ENCODE measurements around the gene NOP16. TPM values are rescaled to one million over a fixed set of nuclear protein-coding genes. Genes with fewer than 3 reads are reported as not detected.

NOP16 gene
- 10 to 100 TPM in 2 of 3 donors, 1 to 10 TPM in 1; 8.5 to 13.8 (median 12.4) TPM for total RNA-seq

DNA sequence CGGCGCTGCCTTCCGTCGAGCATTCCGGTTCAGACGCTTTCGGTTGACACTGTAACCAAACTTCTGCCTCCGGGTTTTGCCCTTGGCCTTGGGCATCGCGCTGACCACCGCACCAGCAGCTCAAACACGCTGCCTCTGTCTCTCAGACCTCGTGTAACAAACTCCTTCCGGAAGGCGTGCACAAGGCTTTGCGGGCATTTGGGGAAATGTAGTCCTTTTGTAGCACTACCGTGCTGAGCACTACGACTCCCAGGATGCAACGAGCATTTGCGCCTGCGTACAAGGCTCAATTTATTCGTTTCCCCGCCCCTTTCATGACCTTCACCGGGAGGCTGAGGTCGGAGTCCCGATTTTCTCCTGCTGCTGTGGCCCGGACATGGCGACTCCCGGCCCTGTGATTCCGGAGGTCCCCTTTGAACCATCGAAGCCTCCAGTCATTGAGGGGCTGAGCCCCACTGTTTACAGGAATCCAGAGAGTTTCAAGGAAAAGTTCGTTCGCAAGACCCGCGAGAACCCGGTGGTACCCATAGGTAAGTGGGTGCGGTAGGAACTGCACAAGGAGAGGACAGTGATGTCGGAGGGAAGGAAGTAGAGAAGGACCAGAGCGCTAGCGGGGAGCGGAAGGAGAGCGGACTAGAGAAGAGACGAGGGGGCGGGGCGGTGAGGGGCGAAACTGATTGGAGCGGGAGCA lies at the start of gene NOP16, which contains the start of gene HIGD2A:
Gene NOP16, minus strand, starts transcription at position 155 of the 691 bp plus-strand sequence. Its CDS starts 59 bp downstream, at position 96.
Gene HIGD2A, plus strand, starts transcription at position 308 of the 691 bp plus-strand sequence. Its CDS starts 69 bp downstream, at position 377.
- DNase-seq (ENCODE audit: low spot score in 2 of 2): peak; percentile 99
- Histone ChIP-seq H3K9me3 (no peaks in the 10 kb centered on the region), H3K4me3 (peak within 1 kb of the TSS; percentile 77 to 82 (median 79)), H3K36me3 (peaks cover 8% of the 10 kb centered on the region), H3K27me3 (no peaks in the 10 kb centered on the region), H3K4me1 (peaks cover 7% of the 10 kb centered on the region in 2 donors), H3K27ac (peak within 1 kb of the TSS; percentile 92 to 98)
- no peak for TF ChIP-seq POLR2A (IDR thresholded peaks at IDR 0.05)
- peak; percentile 76 to 93 (median 83) for TF ChIP-seq POLR2AphosphoS5 (IDR thresholded peaks at IDR 0.05)
- TF ChIP-seq, protein P1, sequence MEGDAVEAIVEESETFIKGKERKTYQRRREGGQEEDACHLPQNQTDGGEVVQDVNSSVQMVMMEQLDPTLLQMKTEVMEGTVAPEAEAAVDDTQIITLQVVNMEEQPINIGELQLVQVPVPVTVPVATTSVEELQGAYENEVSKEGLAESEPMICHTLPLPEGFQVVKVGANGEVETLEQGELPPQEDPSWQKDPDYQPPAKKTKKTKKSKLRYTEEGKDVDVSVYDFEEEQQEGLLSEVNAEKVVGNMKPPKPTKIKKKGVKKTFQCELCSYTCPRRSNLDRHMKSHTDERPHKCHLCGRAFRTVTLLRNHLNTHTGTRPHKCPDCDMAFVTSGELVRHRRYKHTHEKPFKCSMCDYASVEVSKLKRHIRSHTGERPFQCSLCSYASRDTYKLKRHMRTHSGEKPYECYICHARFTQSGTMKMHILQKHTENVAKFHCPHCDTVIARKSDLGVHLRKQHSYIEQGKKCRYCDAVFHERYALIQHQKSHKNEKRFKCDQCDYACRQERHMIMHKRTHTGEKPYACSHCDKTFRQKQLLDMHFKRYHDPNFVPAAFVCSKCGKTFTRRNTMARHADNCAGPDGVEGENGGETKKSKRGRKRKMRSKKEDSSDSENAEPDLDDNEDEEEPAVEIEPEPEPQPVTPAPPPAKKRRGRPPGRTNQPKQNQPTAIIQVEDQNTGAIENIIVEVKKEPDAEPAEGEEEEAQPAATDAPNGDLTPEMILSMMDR (IDR thresholded peaks at IDR 0.05): peak in 1 of 3 donors; percentile 58
- intact Hi-C loops (cut with DNase I; ENCODE audit: low total_unique reads): no loop called here

DNA sequence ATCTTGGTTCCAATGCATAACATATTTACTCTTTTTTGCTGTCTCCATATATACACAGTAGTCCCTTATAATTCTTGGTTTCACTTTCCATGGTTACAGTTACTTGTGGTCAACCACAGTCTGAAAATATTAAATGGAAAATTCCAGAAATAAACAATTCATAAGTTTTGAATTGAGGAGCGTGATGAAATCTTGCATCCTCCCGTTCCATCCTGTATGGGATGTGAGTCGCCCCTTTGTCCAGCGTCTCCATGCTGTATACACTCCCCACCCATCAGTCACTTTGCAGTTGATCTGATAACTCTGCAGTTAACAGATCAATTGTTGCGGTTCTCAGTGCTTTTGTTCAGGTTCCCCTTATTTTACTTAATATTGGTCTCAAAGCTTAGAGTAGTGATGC lies 48.3 kb upstream of the NOP16 start:
- no peaks in the 10 kb centered on the region for H3K9me3 ChIP-seq
- no peaks in the 10 kb centered on the region for H3K4me1 ChIP-seq
- no peak overlapping the region for H3K27ac ChIP-seq
- no peak for DNase-seq (ENCODE audit: low spot score in 2 of 2)
- H3K36me3 ChIP-seq: no peaks in the 10 kb centered on the region
- no peak for TF ChIP-seq POLR2AphosphoS5 (IDR thresholded peaks at IDR 0.05)
- no peak for TF ChIP-seq POLR2A (IDR thresholded peaks at IDR 0.05)
- TF ChIP-seq, protein P1 (IDR thresholded peaks at IDR 0.05): no peak
- peak overlapping the region in 1 of 3 donors; percentile 2 for H3K4me3 ChIP-seq
- no peaks in the 10 kb centered on the region for H3K27me3 ChIP-seq
- intact Hi-C loops (cut with DNase I; ENCODE audit: low total_unique reads): no loop called here

- H3K4me3 ChIP-seq: no peak overlapping the region
- TF ChIP-seq POLR2A (IDR thresholded peaks at IDR 0.05) (no peak), POLR2AphosphoS5 (IDR thresholded peaks at IDR 0.05) (no peak)
- TF ChIP-seq, protein P1 (IDR thresholded peaks at IDR 0.05): no peak
- intact Hi-C loops (cut with DNase I; ENCODE audit: low total_unique reads): no loop called here
- H3K4me1 ChIP-seq: no peaks in the 10 kb centered on the region
- no peaks in the 10 kb centered on the region for H3K9me3 ChIP-seq
- no peaks in the 10 kb centered on the region for H3K36me3 ChIP-seq
- no peak for DNase-seq (ENCODE audit: low spot score in 2 of 2)
- no peaks in the 10 kb centered on the region for H3K27me3 ChIP-seq
- H3K27ac ChIP-seq: no peak overlapping the region
Measured at GRCh38 chr5:176432707-176433106, 44.3 kb upstream of the NOP16 start.

DNA sequence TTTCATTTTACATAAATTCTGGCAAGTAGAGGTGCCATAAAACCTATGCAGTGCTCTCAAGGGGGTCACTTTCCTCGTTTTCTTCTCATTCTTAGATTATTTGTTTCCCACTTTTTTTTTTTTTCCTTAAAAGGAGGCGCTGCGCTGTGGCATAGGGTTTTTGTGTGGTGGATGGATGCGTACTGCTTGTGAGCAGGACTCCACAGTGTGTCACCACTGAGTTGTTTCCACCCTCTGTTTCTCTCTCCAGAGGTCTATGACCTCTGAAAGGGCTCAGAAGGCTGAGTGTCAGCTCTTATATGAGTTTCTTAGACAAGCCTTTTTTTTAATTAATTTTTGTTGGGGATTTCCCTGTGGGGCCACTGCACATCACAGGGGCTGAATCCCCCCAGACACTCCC lies 41.6 kb upstream of the NOP16 start:
- no peak overlapping the region for H3K4me3 ChIP-seq
- TF ChIP-seq POLR2A (IDR thresholded peaks at IDR 0.05) (no peak), POLR2AphosphoS5 (IDR thresholded peaks at IDR 0.05) (no peak)
- TF ChIP-seq, protein P1 (IDR thresholded peaks at IDR 0.05): no peak
- H3K27me3 ChIP-seq: no peaks in the 10 kb centered on the region
- no peaks in the 10 kb centered on the region for H3K9me3 ChIP-seq
- H3K4me1 ChIP-seq: no peaks in the 10 kb centered on the region
- intact Hi-C loops (cut with DNase I; ENCODE audit: low total_unique reads): no loop called here
- no peak for DNase-seq (ENCODE audit: low spot score in 2 of 2)
- no peaks in the 10 kb centered on the region for H3K36me3 ChIP-seq
- no peak overlapping the region for H3K27ac ChIP-seq

GRCh38 chr5:176427971-176428370 lies 39.6 kb upstream of the NOP16 start:
- intact Hi-C loops (cut with DNase I; ENCODE audit: low total_unique reads): no loop called here

More at GRCh38 chr5:176427971-176428370, 39.6 kb upstream of the NOP16 start:
- Histone ChIP-seq H3K4me3 (no peak overlapping the region), H3K9me3 (no peaks in the 10 kb centered on the region), H3K27me3 (no peaks in the 10 kb centered on the region), H3K36me3 (no peaks in the 10 kb centered on the region), H3K4me1 (no peaks in the 10 kb centered on the region), H3K27ac (no peak overlapping the region)
- no peak for TF ChIP-seq POLR2AphosphoS5 (IDR thresholded peaks at IDR 0.05)
- TF ChIP-seq, protein P1 (IDR thresholded peaks at IDR 0.05): no peak
- TF ChIP-seq POLR2A (IDR thresholded peaks at IDR 0.05): no peak
- no peak for DNase-seq (ENCODE audit: low spot score in 2 of 2)
